ENCODE results near the gene TECRL.

DNA sequence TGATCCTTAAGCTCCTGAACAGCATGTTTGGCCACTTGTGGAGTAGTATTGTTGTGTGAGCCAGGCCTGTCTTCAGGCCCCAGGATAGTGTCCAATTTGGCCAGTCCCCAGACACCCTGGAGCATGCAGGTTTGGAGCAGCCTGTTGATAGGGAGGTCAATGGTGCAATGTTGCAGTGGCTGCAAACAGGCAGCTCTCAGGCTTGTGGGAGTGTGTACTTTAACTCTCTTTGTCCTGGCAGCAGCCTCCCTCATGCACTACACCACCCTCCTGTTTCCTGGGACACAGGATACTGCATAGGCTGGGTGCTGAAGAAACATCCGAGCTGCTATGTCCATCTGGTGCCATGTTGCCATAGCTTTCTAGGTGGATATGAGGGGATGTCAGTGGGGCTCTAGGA lies 24.0 kb downstream of the TECRL start:
- TF ChIP-seq, protein P1, sequence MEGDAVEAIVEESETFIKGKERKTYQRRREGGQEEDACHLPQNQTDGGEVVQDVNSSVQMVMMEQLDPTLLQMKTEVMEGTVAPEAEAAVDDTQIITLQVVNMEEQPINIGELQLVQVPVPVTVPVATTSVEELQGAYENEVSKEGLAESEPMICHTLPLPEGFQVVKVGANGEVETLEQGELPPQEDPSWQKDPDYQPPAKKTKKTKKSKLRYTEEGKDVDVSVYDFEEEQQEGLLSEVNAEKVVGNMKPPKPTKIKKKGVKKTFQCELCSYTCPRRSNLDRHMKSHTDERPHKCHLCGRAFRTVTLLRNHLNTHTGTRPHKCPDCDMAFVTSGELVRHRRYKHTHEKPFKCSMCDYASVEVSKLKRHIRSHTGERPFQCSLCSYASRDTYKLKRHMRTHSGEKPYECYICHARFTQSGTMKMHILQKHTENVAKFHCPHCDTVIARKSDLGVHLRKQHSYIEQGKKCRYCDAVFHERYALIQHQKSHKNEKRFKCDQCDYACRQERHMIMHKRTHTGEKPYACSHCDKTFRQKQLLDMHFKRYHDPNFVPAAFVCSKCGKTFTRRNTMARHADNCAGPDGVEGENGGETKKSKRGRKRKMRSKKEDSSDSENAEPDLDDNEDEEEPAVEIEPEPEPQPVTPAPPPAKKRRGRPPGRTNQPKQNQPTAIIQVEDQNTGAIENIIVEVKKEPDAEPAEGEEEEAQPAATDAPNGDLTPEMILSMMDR (IDR thresholded peaks at IDR 0.05; ENCODE audit: low read depth, low read length) = no peak
- no peak for TF ChIP-seq EZH2phosphoT487 (IDR thresholded peaks at IDR 0.05; ENCODE audit: low read depth)
